ENCODE measurements around the gene NSUN6. TPM values are rescaled to one million over a fixed set of nuclear protein-coding genes. Genes with fewer than 3 reads are reported as not detected.

NSUN6 gene
- total RNA-seq, 3 donors from 2014 or later: 11.8 to 28.4 (median 18.0) TPM

DNA sequence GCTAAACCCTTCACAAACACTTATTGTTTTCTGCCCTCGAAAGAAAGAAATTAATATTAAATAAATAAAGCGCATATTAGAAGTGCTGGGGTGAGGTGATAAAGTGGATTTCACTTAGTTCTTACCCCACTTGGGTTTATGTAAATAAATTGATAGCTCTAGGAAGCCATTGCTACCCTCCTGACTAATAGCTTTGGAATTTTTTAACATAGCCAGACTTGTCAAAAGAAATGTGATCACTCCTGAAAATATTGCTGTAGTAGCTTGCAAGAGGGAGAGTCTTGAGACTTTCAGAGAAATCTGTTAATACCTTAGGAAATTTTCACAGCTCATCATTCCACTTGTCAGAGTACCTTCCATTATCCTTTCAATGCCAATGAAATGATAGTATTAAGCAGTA is 15.4 kb upstream of the NSUN6 start:
- Histone ChIP-seq H3K27ac (no peak overlapping the region), H3K27me3 (no peaks in the 10 kb centered on the region), H3K4me1 (no peaks in the 10 kb centered on the region), H3K36me3 (no peaks in the 10 kb centered on the region), H3K9me3 (no peaks in the 10 kb centered on the region), H3K4me3 (no peak overlapping the region)
- TF ChIP-seq CTCF (IDR thresholded peaks at IDR 0.05) (no peak), POLR2A (IDR thresholded peaks at IDR 0.05) (no peak), POLR2AphosphoS5 (IDR thresholded peaks at IDR 0.05) (no peak)
- no peak for DNase-seq (ENCODE audit: low spot score in 2 of 2)
- intact Hi-C loops (cut with DNase I; ENCODE audit: low total_unique reads): no loop called here

GRCh38 chr10:18665815-18666558 is 14.6 kb upstream of the NSUN6 start:
- no peak for TF ChIP-seq POLR2A (IDR thresholded peaks at IDR 0.05)
- no peak for TF ChIP-seq POLR2AphosphoS5 (IDR thresholded peaks at IDR 0.05)
- TF ChIP-seq CTCF (IDR thresholded peaks at IDR 0.05): no peak
- no peak overlapping the region for H3K27ac ChIP-seq

GRCh38 chr10:18664841-18665478 is 13.6 kb upstream of the NSUN6 start:
- H3K27ac ChIP-seq: no peak overlapping the region
- no peaks in the 10 kb centered on the region for H3K27me3 ChIP-seq
- TF ChIP-seq CTCF (IDR thresholded peaks at IDR 0.05) (no peak), POLR2AphosphoS5 (IDR thresholded peaks at IDR 0.05) (no peak), POLR2A (IDR thresholded peaks at IDR 0.05) (no peak)
- intact Hi-C loops (cut with DNase I; ENCODE audit: low total_unique reads): no loop called here
- no peak overlapping the region for H3K4me3 ChIP-seq
- DNase-seq (ENCODE audit: low spot score in 2 of 2): no peak
- peaks cover 0 to 7% of the 10 kb centered on the region in 2 donors for H3K4me1 ChIP-seq
- H3K36me3 ChIP-seq: no peaks in the 10 kb centered on the region
- H3K9me3 ChIP-seq: no peaks in the 10 kb centered on the region

More at GRCh38 chr10:18665815-18666558, 14.6 kb upstream of the NSUN6 start:
- no peaks in the 10 kb centered on the region for H3K9me3 ChIP-seq
- DNase-seq (ENCODE audit: low spot score in 2 of 2): no peak
- no peaks in the 10 kb centered on the region for H3K36me3 ChIP-seq
- H3K4me1 ChIP-seq: peaks cover 0 to 1% of the 10 kb centered on the region in 2 donors
- H3K4me3 ChIP-seq: no peak overlapping the region
- intact Hi-C loops (cut with DNase I; ENCODE audit: low total_unique reads): no loop called here
- no peaks in the 10 kb centered on the region for H3K27me3 ChIP-seq

DNA sequence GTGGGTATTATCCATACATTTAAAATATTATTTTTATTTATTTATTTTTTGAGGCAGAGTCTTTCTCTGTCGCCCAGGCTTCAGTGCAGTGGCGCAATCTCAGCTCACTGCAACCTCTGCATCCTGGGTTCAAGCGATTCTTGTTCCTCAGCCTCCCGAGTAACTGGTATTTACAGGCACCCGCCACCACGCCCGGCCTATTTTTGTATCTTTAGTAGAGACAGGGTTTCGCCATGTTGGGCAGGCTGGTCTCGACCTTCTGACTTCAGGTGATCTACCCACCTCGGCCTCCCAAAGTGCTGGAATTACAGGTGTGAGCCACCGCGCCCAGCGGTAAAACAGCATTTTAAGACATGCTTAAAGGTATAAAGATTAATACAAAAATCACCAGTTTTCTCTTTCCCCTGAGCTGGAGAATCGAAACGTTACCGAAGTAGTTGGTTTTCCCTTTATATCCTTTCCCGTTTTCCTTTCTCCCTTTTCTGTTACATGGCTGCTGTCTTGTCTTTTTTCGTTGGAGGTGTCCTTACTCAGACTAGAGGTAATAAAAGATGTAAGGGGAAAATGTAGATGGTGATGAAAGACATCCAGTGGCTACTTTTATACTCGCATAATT is 9.5 kb upstream of the NSUN6 start:
- no peaks in the 10 kb centered on the region for H3K36me3 ChIP-seq
- intact Hi-C loops (cut with DNase I; ENCODE audit: low total_unique reads): no loop called here
- no peak for DNase-seq (ENCODE audit: low spot score in 2 of 2)
- H3K9me3 ChIP-seq: no peaks in the 10 kb centered on the region
- no peaks in the 10 kb centered on the region for H3K27me3 ChIP-seq
- H3K4me3 ChIP-seq: peak overlapping the region; percentile 87 to 95 (median 92)
- H3K27ac ChIP-seq: peak overlapping the region in 1 of 2 donors; percentile 99
- H3K4me1 ChIP-seq: peaks cover 0 to 7% of the 10 kb centered on the region in 2 donors
- TF ChIP-seq POLR2A (IDR thresholded peaks at IDR 0.05) (no peak), CTCF (IDR thresholded peaks at IDR 0.05) (no peak), POLR2AphosphoS5 (IDR thresholded peaks at IDR 0.05) (no peak)
